GM18505 (cell line): Measurements from ENCODE around the gene BRINP1.

ENCODE experiments used
- ATAC-seq: cut with Tn5 transposase; IDR thresholded peaks from one replicate; pipeline ENCODE4 v1.9.1; 2021; ENCODE audit not compliant: unreplicated experiment
- POLR2A ChIP-seq: IDR thresholded peaks from 4 replicates; pipeline ENCODE4 v1.6.1; 2011; ENCODE audit warnings: borderline replicate concordance; ENCODE audit not compliant: insufficient read depth, insufficient read length; ENCODE audit errors: extremely low read depth

BRINP1 gene

DNA sequence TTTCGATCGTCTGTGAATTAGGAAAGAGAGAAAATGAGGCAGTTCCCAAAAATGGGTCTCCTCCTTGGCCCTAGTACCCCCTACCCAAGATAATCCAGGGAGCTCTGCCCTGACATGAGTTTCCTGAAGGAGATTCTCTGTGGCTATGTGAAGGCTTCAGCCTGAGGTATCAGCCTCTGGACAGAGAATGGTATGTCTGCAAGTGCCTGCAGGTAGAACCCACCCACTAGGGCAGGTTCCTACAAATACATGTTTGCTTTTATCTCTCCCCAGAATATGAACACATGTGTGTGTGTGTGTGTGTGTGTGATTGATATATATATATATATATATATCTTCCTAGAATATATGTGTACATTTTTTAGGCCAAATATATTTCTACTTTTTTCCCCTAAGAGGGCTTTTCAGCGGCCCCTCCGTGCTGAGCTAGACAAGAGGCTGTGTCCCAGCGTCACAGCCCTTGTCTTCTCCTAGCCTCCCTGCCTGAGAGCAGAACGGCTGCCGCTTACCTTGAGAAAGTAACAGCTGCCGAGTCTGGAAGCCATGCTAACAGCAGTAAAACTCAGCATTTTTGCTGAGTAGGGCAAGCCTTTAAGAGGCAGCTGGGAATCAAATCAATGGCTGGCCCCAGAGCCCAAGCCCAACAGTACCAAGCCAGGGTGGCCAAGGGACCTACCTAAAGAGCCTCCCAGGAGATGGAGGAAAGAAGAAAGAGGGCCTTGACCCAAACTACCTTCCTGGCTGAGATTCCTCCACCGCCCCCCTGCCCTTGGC lies 2.1 kb downstream of the BRINP1 start:
- ATAC-seq, result no peak
- TF ChIP-seq POLR2A, result no peak

- no peak for TF ChIP-seq POLR2A
- ATAC-seq, result no peak
Measured at GRCh38 chr9:119365291-119366027, 3.8 kb downstream of the BRINP1 start.

GRCh38 chr9:119360237-119360636 lies 9.0 kb downstream of the BRINP1 start:
- no peak for TF ChIP-seq POLR2A
- ATAC-seq, result no peak

DNA sequence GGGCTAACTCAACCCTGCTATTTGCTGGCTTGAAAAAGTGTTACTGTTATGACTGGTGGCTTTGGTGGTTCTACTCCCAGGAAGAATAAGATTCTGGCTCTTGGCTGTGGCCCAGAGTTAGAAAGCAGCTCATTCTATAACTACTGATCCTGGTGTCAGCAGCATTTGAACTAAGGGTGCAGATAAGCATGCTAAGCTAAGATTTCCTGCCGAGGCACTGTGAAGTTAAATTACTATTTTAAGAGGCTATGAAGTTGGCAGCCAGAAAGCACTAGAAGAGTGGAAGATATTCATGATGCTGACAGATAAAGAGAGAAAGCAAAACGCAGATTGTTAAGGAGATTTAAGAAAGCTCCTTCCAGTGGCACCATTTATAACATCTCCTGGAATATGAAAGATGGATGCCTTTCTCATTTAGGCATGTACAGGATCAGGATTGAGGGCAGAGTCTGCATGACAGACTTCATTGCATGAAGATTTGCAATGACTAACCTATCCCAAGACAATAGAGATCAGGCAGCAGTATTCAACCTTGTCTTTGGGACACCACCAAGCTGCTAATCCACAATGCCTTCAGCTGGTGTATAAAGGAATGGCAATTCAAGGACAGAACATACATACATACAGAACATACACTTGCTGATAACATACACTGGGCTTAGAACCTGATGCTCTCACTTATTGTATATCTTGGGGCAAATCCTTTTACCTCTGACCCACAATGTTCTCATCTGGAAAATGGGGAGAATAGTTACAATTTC lies 11.7 kb downstream of the BRINP1 start:
- TF ChIP-seq POLR2A, result no peak
- no peak for ATAC-seq

DNA sequence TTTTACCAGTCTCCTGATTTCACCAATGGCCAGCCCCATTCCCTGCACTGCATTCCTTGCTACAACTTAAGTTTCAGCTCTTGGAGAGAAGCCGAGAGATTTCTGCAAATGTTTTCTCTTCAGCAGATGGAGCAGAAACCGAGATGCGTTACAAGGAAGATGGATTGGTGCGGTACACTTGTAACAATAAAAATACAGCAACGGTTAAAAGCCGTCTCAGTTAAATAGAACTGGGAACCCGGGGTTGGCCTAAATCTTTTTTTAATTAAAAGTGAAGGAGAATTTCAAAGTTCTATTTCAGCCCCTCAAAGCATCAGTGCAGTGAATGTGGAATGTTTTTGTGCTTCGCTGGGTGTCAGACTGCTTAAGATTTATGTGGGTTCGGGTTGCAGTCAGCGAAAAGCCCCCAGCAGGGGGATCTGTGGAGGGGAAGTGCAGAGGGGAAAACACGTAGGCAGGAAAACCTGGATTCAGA lies 19.8 kb downstream of the BRINP1 start:
- no peak for TF ChIP-seq POLR2A
- no peak for ATAC-seq

DNA sequence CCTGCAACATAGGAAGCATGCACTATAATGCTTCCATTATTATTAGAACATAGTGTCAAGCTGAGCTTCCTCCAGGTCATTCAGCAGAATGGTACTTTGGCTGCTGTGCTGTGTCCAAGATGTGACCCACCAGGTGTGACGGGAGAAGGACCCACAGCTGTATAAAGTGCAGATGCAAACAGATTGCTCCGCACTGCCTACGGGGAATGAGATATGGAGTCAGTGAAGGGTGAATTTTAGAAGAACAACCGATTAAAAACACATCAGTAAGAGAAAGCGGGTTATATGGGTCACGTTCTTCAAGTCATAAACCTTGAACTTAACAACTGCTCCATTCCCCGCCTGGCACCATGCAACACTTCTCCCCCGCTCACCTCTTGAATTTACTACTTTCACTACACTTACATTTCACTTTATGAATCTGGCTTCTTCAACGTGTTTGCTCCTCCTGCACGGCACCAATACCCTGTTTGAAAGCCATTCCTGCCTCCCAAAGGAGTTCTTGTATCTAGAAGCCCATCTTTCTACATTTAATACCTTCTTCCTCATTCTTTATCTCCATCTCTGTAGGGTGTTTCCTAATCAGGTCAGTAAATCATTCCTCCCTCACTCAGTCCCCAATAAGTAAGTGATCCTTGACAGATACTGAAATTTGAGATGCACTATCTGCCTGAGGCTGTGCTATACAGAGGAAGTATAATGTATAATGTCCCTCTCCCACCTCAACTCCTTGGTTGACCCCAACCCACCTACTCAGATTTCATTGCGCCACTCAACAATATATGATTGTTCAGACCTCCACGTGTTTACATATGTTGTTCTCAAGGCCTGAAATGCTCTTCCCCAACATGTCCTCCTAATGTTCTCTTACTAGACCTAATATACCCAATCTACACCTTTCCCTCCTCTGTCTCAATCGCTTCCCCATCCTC lies 25.9 kb downstream of the BRINP1 start:
- ATAC-seq, result no peak

DNA sequence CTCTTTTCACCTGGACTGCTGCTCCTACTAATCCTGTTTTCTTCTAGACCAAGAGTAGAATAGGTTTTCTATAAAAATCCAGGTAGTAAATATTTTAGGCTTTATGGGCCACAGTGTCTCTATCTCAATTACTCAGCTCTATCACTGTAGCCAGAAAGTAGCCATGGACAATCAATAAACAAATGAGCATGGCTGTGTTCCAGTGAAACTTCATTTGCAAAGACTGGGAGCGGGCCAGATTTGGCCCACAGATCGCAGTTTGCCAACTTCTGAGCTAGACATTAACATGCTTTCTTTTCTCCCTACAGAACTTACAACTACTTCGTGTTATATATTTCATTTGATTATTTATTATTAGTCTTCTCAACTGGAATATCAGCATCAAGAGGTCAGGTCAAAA lies 30.2 kb downstream of the BRINP1 start:
- ATAC-seq, result no peak
- no peak for TF ChIP-seq POLR2A

More for the DNA sequence above, 25.9 kb downstream of the BRINP1 start:
- no peak for TF ChIP-seq POLR2A

DNA sequence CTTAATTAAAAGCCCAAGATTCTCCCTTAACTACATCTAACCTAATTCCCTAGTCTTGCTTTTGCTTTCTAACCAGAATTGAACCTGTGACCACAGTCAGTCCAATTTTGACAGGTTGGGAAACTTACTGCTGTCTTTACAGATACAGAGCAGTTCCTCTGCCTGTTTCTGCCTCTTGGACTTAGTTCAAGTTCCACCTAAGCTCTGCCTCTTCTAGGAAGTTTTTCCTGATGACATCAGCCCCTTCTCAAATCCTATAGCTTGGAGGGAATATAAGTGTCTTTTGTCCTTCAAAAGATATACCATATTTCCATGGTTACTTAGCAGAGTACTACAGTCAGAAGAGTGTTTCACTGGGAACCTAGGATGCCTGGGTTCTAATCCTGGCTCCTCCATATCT lies 31.7 kb downstream of the BRINP1 start:
- no peak for TF ChIP-seq POLR2A
- no peak for ATAC-seq

DNA sequence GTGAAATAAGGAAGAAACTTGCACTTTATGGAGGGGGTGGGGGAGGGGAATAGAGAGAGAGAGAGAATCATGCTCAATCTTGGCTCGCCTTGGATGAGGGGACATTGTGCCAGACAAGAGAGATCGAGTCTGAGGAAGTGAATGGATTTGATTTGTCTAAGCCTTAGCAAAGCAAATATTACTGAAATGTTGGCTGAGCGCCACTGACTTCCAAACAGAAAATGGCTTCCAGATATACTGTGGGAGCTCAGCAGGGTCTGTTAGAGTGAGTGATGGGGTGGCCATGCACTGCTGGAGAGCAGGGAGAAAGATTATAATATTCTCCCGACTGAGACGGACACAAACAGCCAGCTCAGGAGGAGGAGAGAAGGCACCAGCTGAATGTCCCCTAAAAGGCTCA lies 34.5 kb downstream of the BRINP1 start:
- ATAC-seq, result no peak
- no peak for TF ChIP-seq POLR2A

DNA sequence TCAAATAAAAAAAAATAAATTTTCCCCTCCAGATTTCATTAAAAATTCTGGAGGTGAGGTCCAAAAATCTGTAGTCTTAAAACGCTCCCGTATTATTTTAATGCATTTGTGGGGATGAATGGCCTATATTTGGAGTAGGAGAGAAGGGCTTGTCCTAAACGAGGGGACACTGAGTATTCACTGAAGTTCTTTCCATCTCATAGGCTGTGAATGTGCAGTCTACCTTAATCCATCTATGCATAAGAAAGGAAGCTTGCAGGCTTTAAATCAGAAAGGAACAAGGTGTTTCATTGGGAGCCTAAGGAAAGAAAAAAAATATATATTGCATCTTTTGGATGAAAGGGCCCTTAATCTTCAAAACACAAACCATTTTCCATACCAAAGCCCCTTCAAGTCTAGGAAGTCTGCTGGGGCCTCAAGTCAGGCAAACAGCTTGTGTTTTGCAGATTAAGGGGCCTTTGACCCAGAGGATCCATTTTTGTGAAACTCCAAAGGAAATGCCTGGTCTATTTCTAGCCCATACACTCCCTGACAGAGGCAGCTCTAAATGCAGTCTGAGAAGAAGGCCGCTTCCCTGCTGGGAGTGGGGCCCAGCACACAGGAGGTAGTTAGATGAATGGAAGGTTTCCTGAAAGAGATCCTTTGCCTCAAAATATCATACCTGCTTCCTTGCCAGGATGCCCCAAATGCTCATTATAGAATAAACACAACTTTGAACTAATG lies 35.6 kb downstream of the BRINP1 start:
- no peak for TF ChIP-seq POLR2A
- ATAC-seq, result no peak

GRCh38 chr9:119332522-119332921 lies 36.7 kb downstream of the BRINP1 start:
- no peak for TF ChIP-seq POLR2A
- no peak for ATAC-seq

DNA sequence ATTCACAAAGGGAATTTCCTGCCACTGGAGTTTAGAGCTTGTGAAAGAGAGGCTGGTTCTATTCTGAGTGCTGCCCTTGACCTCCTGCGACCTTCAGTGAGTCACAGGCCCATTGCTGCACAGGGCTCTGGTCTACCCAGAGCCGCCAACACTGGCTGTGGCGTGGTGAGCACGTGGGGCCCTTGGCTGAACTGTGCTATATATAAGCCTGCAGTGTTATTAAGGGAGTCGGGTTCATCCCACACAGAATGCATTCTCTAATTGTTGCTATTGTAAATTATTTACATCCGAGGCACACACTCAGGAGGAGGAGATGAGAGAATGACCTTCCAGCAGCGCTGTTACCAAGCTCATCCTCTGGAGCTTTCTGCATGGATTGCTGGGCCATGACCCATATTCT lies 47.1 kb downstream of the BRINP1 start:
- no peak for ATAC-seq
- TF ChIP-seq POLR2A, result no peak
